HG03521 (cell line): ENCODE measurements around the gene GRB7.

Source experiments
- ATAC-seq: cut with Tn5 transposase; IDR thresholded peaks from one replicate; pipeline ENCODE4 v1.9.1; 2021; ENCODE audit warnings: mild to moderate bottlenecking, moderate library complexity; ENCODE audit not compliant: unreplicated experiment

Gene GRB7

DNA sequence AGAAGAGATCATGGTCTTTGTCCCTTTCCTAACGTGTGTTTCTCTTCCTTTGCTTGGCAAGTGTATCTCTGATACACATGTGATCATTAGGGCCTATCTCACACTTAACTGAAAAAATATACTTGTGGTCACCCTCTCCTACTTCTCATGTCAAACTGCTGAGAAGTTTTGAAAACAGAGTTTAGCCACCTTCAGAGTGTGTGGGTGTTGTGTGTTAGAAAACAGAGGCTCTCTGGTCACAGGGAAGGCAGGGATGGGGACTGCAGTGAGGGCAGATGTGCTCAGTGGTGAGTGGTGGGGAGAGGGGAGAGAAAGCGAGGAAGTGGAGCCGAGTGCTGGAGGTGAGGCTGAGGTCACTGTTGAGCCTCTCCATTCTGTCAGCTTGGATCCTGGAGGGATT is 29.4 kb downstream of the GRB7 start:
- no peak for ATAC-seq

GRCh38 chr17:39769974-39770587 is 32.3 kb downstream of the GRB7 start:
- peak; percentile 37 for ATAC-seq

- no peak for ATAC-seq
Measured at GRCh38 chr17:39772415-39772814, 34.7 kb downstream of the GRB7 start.

DNA sequence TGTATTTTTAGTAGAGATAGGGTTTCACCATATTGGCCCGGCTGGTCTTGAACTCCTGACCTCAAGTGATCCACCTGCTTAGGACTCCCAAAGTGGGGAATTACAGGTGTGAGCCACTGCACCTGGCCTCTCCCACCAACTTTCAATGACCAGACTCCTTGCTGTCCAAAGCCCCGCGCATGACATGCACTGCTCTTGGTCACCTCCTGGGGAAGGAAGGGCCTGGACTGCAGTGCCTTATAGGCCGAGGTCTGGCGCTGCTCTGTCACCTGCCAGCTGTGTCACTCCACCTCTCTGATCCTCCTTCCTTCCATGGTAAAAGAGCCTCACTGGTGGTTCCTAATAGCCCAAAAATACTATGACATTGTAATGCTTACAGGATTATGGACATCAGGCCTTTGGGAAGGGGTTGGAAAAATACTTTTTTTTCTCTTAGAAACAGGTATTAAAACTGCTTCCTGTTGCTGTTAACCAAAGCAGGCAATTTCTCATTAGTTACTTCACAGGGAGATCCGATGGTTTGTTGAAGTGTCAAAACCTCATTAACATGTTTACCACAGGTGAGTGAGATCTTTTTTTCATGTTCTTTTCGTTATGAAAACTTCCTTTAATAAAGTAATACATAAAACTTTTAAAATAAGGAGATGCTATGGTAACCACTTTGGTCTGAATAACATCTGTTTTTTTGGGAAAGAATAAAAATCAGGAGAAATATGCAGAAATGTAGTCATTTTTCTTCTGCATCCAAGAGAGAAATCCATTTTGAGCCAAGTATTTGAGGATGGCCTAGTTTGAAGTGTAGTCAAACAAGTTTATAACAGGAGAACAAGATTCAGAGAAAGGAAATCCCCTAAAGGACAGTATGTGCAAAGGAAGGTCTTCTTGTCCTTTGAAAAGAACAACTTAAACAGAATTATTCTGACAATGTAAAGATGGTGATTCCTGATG is 35.5 kb downstream of the GRB7 start:
- no peak for ATAC-seq

- ATAC-seq, result no peak
Measured at GRCh38 chr17:39774047-39774446, 36.3 kb downstream of the GRB7 start.

GRCh38 chr17:39775031-39775430 is 37.3 kb downstream of the GRB7 start:
- ATAC-seq, result no peak

GRCh38 chr17:39776252-39776651 is 38.5 kb downstream of the GRB7 start:
- no peak for ATAC-seq

DNA sequence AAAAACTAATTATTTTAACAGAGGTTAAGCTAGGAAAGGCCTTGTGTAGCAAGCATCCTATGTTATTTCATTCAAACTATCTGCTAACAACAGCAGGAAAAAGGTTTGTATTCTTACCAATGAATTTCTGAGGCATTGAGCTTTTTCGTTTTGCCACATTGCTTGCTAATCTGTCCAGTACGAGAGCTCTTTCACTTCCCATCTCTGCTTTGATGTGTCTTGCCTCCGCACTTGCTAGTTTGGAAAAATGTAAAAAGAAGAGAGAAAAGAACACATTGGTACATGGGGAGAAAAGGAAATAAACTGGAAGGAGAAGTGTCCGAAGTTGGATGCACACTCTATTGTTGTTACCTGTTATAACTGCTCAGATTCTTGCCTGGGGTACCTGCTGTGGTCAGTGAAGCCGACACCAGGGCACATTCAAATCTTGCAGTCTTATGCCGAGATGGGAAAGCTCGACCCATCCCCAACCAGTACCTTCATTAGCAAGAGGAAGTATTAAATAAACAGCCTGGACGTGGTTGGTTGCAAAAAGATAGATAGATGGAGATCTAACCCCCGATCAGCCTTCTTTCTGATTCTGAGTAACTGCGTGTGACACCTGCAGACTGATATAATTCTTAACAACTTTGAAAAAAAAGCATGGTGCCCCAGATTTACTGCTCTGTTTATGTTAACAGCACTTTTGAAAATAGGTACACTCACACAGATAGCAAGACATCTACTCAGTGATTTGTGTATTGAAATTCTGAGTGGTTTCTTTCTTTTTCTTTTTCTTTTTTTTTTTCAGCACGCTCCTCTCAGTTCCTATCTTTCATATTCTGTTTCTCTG is 40.0 kb downstream of the GRB7 start:
- ATAC-seq, result peak; percentile 54

GRCh38 chr17:39781031-39781860 is 43.5 kb downstream of the GRB7 start:
- no peak for ATAC-seq

DNA sequence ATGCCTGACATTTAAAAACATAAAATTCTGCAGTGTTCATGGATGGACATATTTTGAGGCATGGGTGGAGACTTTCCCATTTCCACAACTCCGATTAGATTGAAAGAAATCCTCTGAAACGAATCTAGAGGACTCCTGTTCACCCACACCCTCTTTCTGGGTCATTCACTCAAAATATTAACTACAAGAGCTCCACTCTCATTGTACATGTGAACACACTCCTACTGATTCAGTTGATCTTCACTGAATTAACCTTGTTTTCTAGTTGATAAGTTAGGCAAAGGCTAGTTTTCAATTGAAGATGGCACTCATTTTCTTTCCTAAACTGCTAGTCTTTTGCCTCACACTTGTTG is 44.1 kb downstream of the GRB7 start:
- no peak for ATAC-seq

DNA sequence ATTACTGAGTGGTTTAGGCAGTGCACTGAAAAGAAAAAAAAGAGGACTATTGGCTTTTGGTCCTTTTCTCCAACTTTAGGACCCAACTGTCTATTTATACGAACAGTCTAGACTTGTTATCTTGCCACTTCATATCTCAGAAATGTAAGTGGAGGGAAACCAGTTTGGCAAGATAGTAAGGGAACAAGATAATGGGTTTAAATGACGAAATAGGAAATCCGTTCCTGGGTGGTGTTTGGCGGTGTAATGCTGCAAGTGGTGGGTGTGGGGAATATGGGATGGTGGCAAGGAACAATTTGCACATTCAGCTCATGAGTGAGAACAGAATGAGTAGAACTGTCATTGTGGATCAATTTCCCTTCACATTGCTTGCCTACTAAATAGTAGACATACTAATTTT is 44.7 kb downstream of the GRB7 start:
- ATAC-seq, result no peak

DNA sequence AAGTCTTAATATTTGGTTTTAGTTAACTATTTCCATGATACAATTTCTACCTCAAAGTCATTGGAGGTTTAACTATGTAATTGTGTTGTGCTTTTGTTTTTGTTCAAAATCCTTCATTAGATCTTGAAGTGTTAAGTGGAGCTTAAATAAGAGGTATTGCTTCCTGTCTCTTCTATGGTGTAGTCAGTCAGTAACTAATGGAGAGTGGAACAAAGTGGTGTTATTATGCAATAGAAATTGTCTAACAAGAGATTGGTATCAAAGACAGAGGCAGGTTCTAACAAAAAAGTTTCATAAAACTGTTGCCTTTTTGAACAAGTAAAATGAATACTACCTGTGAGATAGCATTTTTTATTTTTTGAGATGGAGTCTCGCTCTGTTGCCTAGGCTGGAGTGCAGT is 45.2 kb downstream of the GRB7 start:
- no peak for ATAC-seq

DNA sequence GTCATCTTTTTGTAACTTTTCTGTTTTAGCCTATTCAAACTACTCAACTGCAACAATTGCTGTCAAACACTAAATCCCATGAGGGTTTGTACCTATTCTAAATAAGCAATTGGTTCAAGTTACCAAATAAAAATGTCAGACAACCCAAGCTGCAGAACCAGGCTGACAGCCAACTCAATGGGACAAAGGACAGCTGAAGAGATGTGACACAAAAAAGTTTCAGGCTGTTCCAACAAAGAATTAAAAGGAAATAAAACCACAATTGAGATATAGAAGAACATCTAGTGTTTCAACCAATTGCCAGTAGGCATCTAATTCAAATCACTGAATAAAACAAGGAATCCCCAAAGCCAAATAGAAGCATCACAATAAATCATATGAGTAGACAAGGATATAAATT is 49.3 kb downstream of the GRB7 start:
- no peak for ATAC-seq

DNA sequence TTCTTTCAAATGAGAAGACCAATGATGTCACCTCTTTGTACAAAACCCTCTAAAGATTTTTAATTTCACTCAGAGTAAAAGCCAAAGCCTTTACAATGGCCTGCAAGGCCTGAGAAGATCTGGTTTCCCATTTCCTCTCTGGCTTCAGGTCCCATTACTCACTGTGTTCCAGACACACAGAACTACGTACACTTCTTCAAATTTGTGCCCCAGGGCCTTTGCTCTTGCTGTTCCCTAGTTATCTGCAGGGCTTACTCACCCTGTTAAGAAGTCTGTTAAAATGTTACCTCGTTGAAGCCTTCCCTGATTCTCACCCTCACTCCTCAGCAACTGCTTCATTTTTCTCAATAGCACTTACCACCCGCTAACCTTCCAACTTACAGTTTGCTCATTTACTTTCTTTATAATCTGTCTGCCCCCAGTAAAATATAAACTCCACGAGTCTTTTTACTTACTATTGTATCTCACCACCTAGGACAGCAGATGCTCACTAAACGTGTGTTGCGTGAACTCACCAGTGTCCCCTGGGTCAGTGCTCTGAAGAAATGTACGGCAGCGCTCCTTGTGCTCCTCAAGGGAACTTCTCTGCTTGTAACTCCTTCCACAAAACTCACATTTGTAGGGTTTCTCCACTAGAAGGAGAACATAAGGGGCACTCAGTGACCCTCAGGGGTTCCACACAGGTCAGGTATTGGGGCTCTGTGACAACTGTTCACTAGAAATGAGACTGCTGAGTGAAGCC is 50.2 kb downstream of the GRB7 start:
- no peak for ATAC-seq

GRCh38 chr17:39791111-39791992 is 53.6 kb downstream of the GRB7 start:
- no peak for ATAC-seq

GRCh38 chr17:39792526-39793221 is 54.9 kb downstream of the GRB7 start:
- no peak for ATAC-seq

GRCh38 chr17:39793301-39793872 is 55.6 kb downstream of the GRB7 start:
- ATAC-seq, result no peak
